Central memory CD4-positive, alpha-beta T cell (primary cell): ENCODE data around the gene IQCK.

Experiments
- DNase-seq: peaks from one replicate; pipeline ENCODE4 v3.0.0; 2022

The IQCK gene

GRCh38 chr16:19863990-19864389 is 145.9 kb downstream of the IQCK start:
- DNase-seq = no peak

GRCh38 chr16:19864566-19864965 is 146.5 kb downstream of the IQCK start:
- no peak for DNase-seq

GRCh38 chr16:19868421-19868820 is 150.3 kb downstream of the IQCK start:
- DNase-seq = no peak

- DNase-seq = no peak
These were observed 153.7 kb downstream of the IQCK start for GRCh38 chr16:19871721-19872120.

GRCh38 chr16:19872179-19872863 is 154.2 kb downstream of the IQCK start:
- no peak for DNase-seq

- no peak for DNase-seq
These were observed 154.9 kb downstream of the IQCK start for GRCh38 chr16:19872935-19873334.

- no peak for DNase-seq
These were observed 156.0 kb downstream of the IQCK start for GRCh38 chr16:19874026-19874425.

GRCh38 chr16:19874851-19875546 is 156.9 kb downstream of the IQCK start:
- DNase-seq = no peak

- no peak for DNase-seq
These were observed 157.8 kb downstream of the IQCK start for GRCh38 chr16:19875900-19876299.

- DNase-seq = no peak
These were observed 158.5 kb downstream of the IQCK start for GRCh38 chr16:19876501-19877059.

GRCh38 chr16:19878757-19879156 is 160.7 kb downstream of the IQCK start:
- DNase-seq = no peak

- no peak for DNase-seq
These were observed 161.2 kb downstream of the IQCK start for GRCh38 chr16:19879241-19879792.

GRCh38 chr16:19881028-19881427 is 163.0 kb downstream of the IQCK start:
- DNase-seq = no peak

GRCh38 chr16:19881783-19882182 is 163.7 kb downstream of the IQCK start:
- no peak for DNase-seq

GRCh38 chr16:19882186-19882585 is 164.1 kb downstream of the IQCK start:
- no peak for DNase-seq

- DNase-seq = no peak
These were observed 164.6 kb downstream of the IQCK start for GRCh38 chr16:19882646-19883045.

GRCh38 chr16:19883296-19883965 is 165.4 kb downstream of the IQCK start:
- no peak for DNase-seq

GRCh38 chr16:19883966-19884485 is 166.0 kb downstream of the IQCK start:
- no peak for DNase-seq

- peak; percentile 35 for DNase-seq
These were observed 166.8 kb downstream of the IQCK start, which contains the start of gene GPRC5B for GRCh38 chr16:19884611-19885450. Gene GPRC5B, minus strand, starts transcription at chr16:19884848. Its CDS starts 12,003 bp downstream, at chr16:19872845.

GRCh38 chr16:19885451-19886072 is 167.5 kb downstream of the IQCK start:
- no peak for DNase-seq
